Panc1 (cell line): Measurements from ENCODE around the gene TRAPPC5.

ENCODE experiments used
- POLR2AphosphoS5 ChIP-seq: IDR thresholded peaks from 2 replicates; pipeline ENCODE4 v1.6.1; 2012; ENCODE audit warnings: mild to moderate bottlenecking, low read depth, low read length, moderate library complexity
- SIN3A ChIP-seq: IDR thresholded peaks from 2 replicates; pipeline ENCODE4 v1.6.1; 2012; ENCODE audit warnings: low read depth, mild to moderate bottlenecking, low read length, moderate library complexity, borderline replicate concordance; ENCODE audit not compliant: insufficient read depth
- TCF7L2 ChIP-seq: IDR thresholded peaks from 2 replicates; pipeline ENCODE4 v1.6.1; 2011; ENCODE audit warnings: mild to moderate bottlenecking, low read depth, low read length, inconsistent platforms
- TF ChIP-seq, protein P1 (sequence below): fragments of 450-650 bp; IDR thresholded peaks from 2 replicates; pipeline ENCODE4 v1.5.1; 2017; ENCODE audit warnings: mild to moderate bottlenecking
- TF ChIP-seq, protein P2 (sequence below), 2 experiments: IDR thresholded peaks; 2 replicates each; pipeline ENCODE4 v1.6.1; 2011 to 2012; ENCODE audit warnings: low read depth in 2 of 2, control low read depth in 1 of 2, low read length in 1 of 2, mild to moderate bottlenecking in 1 of 2, moderate library complexity in 1 of 2; ENCODE audit not compliant: insufficient read depth in 1 of 2

- no peak for TF ChIP-seq POLR2AphosphoS5
- TF ChIP-seq, protein P1, sequence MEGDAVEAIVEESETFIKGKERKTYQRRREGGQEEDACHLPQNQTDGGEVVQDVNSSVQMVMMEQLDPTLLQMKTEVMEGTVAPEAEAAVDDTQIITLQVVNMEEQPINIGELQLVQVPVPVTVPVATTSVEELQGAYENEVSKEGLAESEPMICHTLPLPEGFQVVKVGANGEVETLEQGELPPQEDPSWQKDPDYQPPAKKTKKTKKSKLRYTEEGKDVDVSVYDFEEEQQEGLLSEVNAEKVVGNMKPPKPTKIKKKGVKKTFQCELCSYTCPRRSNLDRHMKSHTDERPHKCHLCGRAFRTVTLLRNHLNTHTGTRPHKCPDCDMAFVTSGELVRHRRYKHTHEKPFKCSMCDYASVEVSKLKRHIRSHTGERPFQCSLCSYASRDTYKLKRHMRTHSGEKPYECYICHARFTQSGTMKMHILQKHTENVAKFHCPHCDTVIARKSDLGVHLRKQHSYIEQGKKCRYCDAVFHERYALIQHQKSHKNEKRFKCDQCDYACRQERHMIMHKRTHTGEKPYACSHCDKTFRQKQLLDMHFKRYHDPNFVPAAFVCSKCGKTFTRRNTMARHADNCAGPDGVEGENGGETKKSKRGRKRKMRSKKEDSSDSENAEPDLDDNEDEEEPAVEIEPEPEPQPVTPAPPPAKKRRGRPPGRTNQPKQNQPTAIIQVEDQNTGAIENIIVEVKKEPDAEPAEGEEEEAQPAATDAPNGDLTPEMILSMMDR = no peak
- TF ChIP-seq SIN3A = no peak
- TF ChIP-seq TCF7L2 = no peak
- TF ChIP-seq, protein P2, sequence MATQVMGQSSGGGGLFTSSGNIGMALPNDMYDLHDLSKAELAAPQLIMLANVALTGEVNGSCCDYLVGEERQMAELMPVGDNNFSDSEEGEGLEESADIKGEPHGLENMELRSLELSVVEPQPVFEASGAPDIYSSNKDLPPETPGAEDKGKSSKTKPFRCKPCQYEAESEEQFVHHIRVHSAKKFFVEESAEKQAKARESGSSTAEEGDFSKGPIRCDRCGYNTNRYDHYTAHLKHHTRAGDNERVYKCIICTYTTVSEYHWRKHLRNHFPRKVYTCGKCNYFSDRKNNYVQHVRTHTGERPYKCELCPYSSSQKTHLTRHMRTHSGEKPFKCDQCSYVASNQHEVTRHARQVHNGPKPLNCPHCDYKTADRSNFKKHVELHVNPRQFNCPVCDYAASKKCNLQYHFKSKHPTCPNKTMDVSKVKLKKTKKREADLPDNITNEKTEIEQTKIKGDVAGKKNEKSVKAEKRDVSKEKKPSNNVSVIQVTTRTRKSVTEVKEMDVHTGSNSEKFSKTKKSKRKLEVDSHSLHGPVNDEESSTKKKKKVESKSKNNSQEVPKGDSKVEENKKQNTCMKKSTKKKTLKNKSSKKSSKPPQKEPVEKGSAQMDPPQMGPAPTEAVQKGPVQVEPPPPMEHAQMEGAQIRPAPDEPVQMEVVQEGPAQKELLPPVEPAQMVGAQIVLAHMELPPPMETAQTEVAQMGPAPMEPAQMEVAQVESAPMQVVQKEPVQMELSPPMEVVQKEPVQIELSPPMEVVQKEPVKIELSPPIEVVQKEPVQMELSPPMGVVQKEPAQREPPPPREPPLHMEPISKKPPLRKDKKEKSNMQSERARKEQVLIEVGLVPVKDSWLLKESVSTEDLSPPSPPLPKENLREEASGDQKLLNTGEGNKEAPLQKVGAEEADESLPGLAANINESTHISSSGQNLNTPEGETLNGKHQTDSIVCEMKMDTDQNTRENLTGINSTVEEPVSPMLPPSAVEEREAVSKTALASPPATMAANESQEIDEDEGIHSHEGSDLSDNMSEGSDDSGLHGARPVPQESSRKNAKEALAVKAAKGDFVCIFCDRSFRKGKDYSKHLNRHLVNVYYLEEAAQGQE (IDR thresholded peaks at IDR 0.05; ENCODE audit: insufficient read depth in 1 of 2, low read depth in 2 of 2, low read length in 1 of 2) = no peak
These were observed 36.1 kb upstream of the TRAPPC5 start for GRCh38 chr19:7644550-7644877.
